Prostate gland (tissue), 2 donors: ENCODE results near the gene MYH4.

Experiments
- CTCF ChIP-seq, 4 experiments: fragments of 200-600 bp in 2 of 4; fragments of 450-650 bp in 2 of 4; sonication (generic) in 2 of 4; IDR thresholded peaks; 1 replicate in 3 of 4; 2 replicates in 1 of 4; pipeline ENCODE4 v1.5.1; 2016 to 2019; ENCODE audit warnings: antibody characterized with exemption in 4 of 4, mild to moderate bottlenecking in 2 of 4, moderate library complexity in 2 of 4
- POLR2AphosphoS5 ChIP-seq: sonication (generic); formaldehyde crosslinking; IDR thresholded peaks from one replicate; pipeline ENCODE4 v1.6.1; 2017; ENCODE audit warnings: antibody characterized with exemption

GRCh38 chr17:10474536-10474935, 5.2 kb upstream of the MYH4 start:
- no peak for TF ChIP-seq POLR2AphosphoS5
- TF ChIP-seq CTCF (IDR thresholded peaks at IDR 0.05), result no peak
